ENCODE measurements around the gene ARHGAP27. TPM values are rescaled to one million over a fixed set of nuclear protein-coding genes. Genes with fewer than 3 reads are reported as not detected.

The ARHGAP27 gene
- total RNA-seq, 1 experiment from 2014 or later = 39.2 TPM

DNA sequence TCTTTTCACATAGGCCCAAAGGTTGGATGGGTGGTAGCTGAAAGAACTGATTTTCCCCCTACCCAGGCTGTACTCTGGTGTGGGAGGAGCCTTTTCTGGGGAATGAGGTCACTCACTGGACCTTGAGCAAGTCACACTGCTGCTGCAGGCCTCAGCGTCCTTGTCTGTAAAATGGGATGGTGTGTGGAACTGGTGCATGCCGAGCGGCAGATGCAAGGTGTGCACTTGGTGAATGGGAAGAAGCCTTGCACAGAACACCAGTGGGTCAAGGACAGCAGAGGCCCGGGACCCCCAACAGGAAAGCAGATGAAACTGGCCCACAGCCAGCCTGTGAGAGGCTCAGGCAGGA lies 38.1 kb downstream of the ARHGAP27 start:
- H3K27ac ChIP-seq (ENCODE audit: low read length) = no peak overlapping the region
- ChIA-PET CTCF (interaction anchor here (2.7 kb wide), 1 partner anchor 31 kb away, joined by 11 read pairs; no protein-coding TSS in a partner anchor), POLR2A (interaction anchor here (0.6 kb wide), 1 partner anchor 28 kb away, joined by 3 read pairs; no protein-coding TSS in a partner anchor)
- DNase-seq (ENCODE audit: low read depth, low spot score) = no peak
- H3K36me3 ChIP-seq (ENCODE audit: control insufficient read depth, insufficient read depth, low read length) = no peaks in the 10 kb centered on the region
- no peaks in the 10 kb centered on the region for H3K27me3 ChIP-seq (ENCODE audit: control insufficient read depth, insufficient read depth, low read length)
- no peak overlapping the region for H3K4me3 ChIP-seq (ENCODE audit: low read depth in 2 of 2, low read length in 2 of 2)
- in situ Hi-C loops (cut with HindIII; ENCODE audit: low pct_unique_long_range_greater_than_20kb, low sequenced_read_pairs) = no loop called here
- no peaks in the 10 kb centered on the region; the same call in 1 of the 2 replicates for H3K4me1 ChIP-seq (ENCODE audit: control insufficient read depth, insufficient read depth, low read length)
- TF ChIP-seq, protein P1, sequence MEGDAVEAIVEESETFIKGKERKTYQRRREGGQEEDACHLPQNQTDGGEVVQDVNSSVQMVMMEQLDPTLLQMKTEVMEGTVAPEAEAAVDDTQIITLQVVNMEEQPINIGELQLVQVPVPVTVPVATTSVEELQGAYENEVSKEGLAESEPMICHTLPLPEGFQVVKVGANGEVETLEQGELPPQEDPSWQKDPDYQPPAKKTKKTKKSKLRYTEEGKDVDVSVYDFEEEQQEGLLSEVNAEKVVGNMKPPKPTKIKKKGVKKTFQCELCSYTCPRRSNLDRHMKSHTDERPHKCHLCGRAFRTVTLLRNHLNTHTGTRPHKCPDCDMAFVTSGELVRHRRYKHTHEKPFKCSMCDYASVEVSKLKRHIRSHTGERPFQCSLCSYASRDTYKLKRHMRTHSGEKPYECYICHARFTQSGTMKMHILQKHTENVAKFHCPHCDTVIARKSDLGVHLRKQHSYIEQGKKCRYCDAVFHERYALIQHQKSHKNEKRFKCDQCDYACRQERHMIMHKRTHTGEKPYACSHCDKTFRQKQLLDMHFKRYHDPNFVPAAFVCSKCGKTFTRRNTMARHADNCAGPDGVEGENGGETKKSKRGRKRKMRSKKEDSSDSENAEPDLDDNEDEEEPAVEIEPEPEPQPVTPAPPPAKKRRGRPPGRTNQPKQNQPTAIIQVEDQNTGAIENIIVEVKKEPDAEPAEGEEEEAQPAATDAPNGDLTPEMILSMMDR (IDR thresholded peaks at IDR 0.05) = no peak
- TF ChIP-seq SIN3A (IDR thresholded peaks at IDR 0.05; ENCODE audit: borderline replicate concordance, insufficient read depth, low read depth, low read length) (no peak), POLR2AphosphoS5 (IDR thresholded peaks at IDR 0.05; ENCODE audit: low read depth, low read length) (no peak), TCF7L2 (IDR thresholded peaks at IDR 0.05; ENCODE audit: low read depth, low read length) (no peak)
- TF ChIP-seq, protein P2, sequence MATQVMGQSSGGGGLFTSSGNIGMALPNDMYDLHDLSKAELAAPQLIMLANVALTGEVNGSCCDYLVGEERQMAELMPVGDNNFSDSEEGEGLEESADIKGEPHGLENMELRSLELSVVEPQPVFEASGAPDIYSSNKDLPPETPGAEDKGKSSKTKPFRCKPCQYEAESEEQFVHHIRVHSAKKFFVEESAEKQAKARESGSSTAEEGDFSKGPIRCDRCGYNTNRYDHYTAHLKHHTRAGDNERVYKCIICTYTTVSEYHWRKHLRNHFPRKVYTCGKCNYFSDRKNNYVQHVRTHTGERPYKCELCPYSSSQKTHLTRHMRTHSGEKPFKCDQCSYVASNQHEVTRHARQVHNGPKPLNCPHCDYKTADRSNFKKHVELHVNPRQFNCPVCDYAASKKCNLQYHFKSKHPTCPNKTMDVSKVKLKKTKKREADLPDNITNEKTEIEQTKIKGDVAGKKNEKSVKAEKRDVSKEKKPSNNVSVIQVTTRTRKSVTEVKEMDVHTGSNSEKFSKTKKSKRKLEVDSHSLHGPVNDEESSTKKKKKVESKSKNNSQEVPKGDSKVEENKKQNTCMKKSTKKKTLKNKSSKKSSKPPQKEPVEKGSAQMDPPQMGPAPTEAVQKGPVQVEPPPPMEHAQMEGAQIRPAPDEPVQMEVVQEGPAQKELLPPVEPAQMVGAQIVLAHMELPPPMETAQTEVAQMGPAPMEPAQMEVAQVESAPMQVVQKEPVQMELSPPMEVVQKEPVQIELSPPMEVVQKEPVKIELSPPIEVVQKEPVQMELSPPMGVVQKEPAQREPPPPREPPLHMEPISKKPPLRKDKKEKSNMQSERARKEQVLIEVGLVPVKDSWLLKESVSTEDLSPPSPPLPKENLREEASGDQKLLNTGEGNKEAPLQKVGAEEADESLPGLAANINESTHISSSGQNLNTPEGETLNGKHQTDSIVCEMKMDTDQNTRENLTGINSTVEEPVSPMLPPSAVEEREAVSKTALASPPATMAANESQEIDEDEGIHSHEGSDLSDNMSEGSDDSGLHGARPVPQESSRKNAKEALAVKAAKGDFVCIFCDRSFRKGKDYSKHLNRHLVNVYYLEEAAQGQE (IDR thresholded peaks at IDR 0.05; ENCODE audit: insufficient read depth in 1 of 2, low read depth in 2 of 2, low read length in 1 of 2) = no peak
- no peak for ATAC-seq
- no peaks in the 10 kb centered on the region for H3K9me3 ChIP-seq (ENCODE audit: control insufficient read depth, insufficient read depth, low read depth, low read length)
- intact Hi-C loops (cut with micrococcal nuclease; ENCODE audit: unreplicated experiment) = no loop called here
- BruUV-seq (replicated peaks) = no TSS peak

DNA sequence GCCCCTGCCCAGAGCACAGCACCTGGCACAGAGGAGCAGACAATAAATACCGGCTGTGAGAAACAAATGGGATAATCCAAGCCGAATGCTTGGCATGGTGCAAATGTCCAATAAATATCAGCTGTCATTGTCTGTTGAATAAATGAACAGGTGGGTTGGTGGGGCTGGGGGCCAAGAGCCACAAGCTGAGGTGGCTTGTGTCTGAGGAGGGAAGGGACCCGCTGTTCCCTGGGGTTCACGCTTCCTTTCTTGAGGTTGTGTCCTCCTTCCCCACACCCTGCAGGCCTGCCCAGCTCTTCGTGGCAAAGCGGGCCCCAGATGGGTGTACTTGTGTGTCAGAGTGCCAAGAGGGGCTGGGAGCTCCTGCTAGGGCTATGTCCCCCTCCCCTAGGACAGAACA lies 38.6 kb downstream of the ARHGAP27 start:
- CTCF ChIA-PET = interaction anchor here (0.5 to 2.7 kb wide), 2 partner anchors 32 to 189 kb away, joined by 6 to 11 read pairs; no protein-coding TSS in a partner anchor
- no peak for DNase-seq (ENCODE audit: low read depth, low spot score)
- BruUV-seq (replicated peaks) = TSS peak; percentile 69
- intact Hi-C loops (cut with micrococcal nuclease; ENCODE audit: unreplicated experiment) (no loop called here), in situ Hi-C loops (cut with HindIII; ENCODE audit: low pct_unique_long_range_greater_than_20kb, low sequenced_read_pairs) (no loop called here)
- H3K4me3 ChIP-seq (ENCODE audit: low read depth in 2 of 2, low read length in 2 of 2) = no peak overlapping the region
- H3K4me1 ChIP-seq (ENCODE audit: control insufficient read depth, insufficient read depth, low read length) = no peaks in the 10 kb centered on the region; the same call in 1 of the 2 replicates
- H3K27me3 ChIP-seq (ENCODE audit: control insufficient read depth, insufficient read depth, low read length) = no peaks in the 10 kb centered on the region
- no peaks in the 10 kb centered on the region for H3K36me3 ChIP-seq (ENCODE audit: control insufficient read depth, insufficient read depth, low read length)
- TF ChIP-seq, protein P2 (IDR thresholded peaks at IDR 0.05; ENCODE audit: insufficient read depth in 1 of 2, low read depth in 2 of 2, low read length in 1 of 2) = no peak
- TF ChIP-seq SIN3A (IDR thresholded peaks at IDR 0.05; ENCODE audit: borderline replicate concordance, insufficient read depth, low read depth, low read length) (no peak), POLR2AphosphoS5 (IDR thresholded peaks at IDR 0.05; ENCODE audit: low read depth, low read length) (no peak), TCF7L2 (IDR thresholded peaks at IDR 0.05; ENCODE audit: low read depth, low read length) (no peak)
- TF ChIP-seq, protein P1 (IDR thresholded peaks at IDR 0.05) = no peak
- no peaks in the 10 kb centered on the region for H3K9me3 ChIP-seq (ENCODE audit: control insufficient read depth, insufficient read depth, low read depth, low read length)
- POLR2A ChIA-PET = interaction anchor here (0.6 kb wide), 1 partner anchor 27 kb away, joined by 3 read pairs; no protein-coding TSS in a partner anchor
- H3K27ac ChIP-seq (ENCODE audit: low read length) = no peak overlapping the region
- ATAC-seq = no peak
